ENCODE results near the gene ADAT3. TPM values are rescaled to one million over a fixed set of nuclear protein-coding genes. Genes with fewer than 3 reads are reported as not detected.

The ADAT3 gene
- total RNA-seq, 1 experiment from 2014 or later = 6.9 TPM

- no peak for DNase-seq (ENCODE audit: low spot score)
These were observed 31.9 kb downstream of the ADAT3 start for GRCh38 chr19:1936916-1937610.

GRCh38 chr19:1938071-1938470 is 32.9 kb downstream of the ADAT3 start:
- no peak for DNase-seq (ENCODE audit: low spot score)

GRCh38 chr19:1941146-1942077 is 36.2 kb downstream of the ADAT3 start, which contains the start of gene CSNK1G2:
Gene CSNK1G2, plus strand, starts transcription at chr19:1941172. Its CDS starts 28,601 bp downstream, at chr19:1969773.
- no peak for DNase-seq (ENCODE audit: low spot score)

- peak; percentile 55 for DNase-seq (ENCODE audit: low spot score)
These were observed 37.1 kb downstream of the ADAT3 start for GRCh38 chr19:1942078-1942933.

GRCh38 chr19:1942934-1943555 is 37.8 kb downstream of the ADAT3 start:
- no peak for DNase-seq (ENCODE audit: low spot score)

GRCh38 chr19:1943661-1944087 is 38.5 kb downstream of the ADAT3 start:
- DNase-seq (ENCODE audit: low spot score) = no peak

- DNase-seq (ENCODE audit: low spot score) = no peak
These were observed 39.1 kb downstream of the ADAT3 start for GRCh38 chr19:1944088-1944915.

GRCh38 chr19:1944916-1945561 is 39.8 kb downstream of the ADAT3 start:
- no peak for DNase-seq (ENCODE audit: low spot score)

- DNase-seq (ENCODE audit: low spot score) = no peak
These were observed 40.7 kb downstream of the ADAT3 start for GRCh38 chr19:1945899-1946298.

- no peak for DNase-seq (ENCODE audit: low spot score)
These were observed 42.5 kb downstream of the ADAT3 start for GRCh38 chr19:1947651-1948209.

GRCh38 chr19:1949304-1950101 is 44.3 kb downstream of the ADAT3 start:
- DNase-seq (ENCODE audit: low spot score) = no peak

GRCh38 chr19:1950640-1951039 is 45.4 kb downstream of the ADAT3 start:
- no peak for DNase-seq (ENCODE audit: low spot score)

GRCh38 chr19:1952635-1953034 is 47.4 kb downstream of the ADAT3 start:
- DNase-seq (ENCODE audit: low spot score) = no peak

- no peak for DNase-seq (ENCODE audit: low spot score)
These were observed 47.8 kb downstream of the ADAT3 start for GRCh38 chr19:1953037-1953436.

- no peak for DNase-seq (ENCODE audit: low spot score)
These were observed 48.4 kb downstream of the ADAT3 start for GRCh38 chr19:1953441-1954094.

GRCh38 chr19:1954532-1954933 is 49.3 kb downstream of the ADAT3 start:
- no peak for DNase-seq (ENCODE audit: low spot score)

GRCh38 chr19:1955171-1956121 is 50.2 kb downstream of the ADAT3 start:
- DNase-seq (ENCODE audit: low spot score) = no peak
